ENCODE measurements around the gene KRTAP6-1. TPM values are rescaled to one million over a fixed set of nuclear protein-coding genes. Genes with fewer than 3 reads are reported as not detected.

Gene KRTAP6-1
- total and polyA plus RNA-seq, 3 experiments from 2014 or later, result not detected

GRCh38 chr21:30600787-30601186 lies 12.9 kb downstream of the KRTAP6-1 start, which contains the start of gene KRTAP22-1:
Gene KRTAP22-1 (plus strand): TSS chr21:30601087.
- no peaks in the 10 kb centered on the region for H3K4me1 Mint-ChIP-seq
- no peaks in the 10 kb centered on the region for H3K27me3 Mint-ChIP-seq
- H3K36me3 Mint-ChIP-seq, result no peaks in the 10 kb centered on the region
- no peak within 1 kb of the TSS for H3K4me3 Mint-ChIP-seq
- Histone ChIP-seq H3K36me3 (ENCODE audit: insufficient read depth, low read length) (no peaks in the 10 kb centered on the region), H3K27me3 (ENCODE audit: insufficient read depth, low read length, poor library complexity, severe bottlenecking) (no peaks in the 10 kb centered on the region), H3K9me3 (ENCODE audit: low read length) (no peaks in the 10 kb centered on the region), H3K4me3 (ENCODE audit: low read length) (no peak within 1 kb of the TSS), H3K4me1 (ENCODE audit: insufficient read depth, low read length) (no peaks in the 10 kb centered on the region), H3K27ac (ENCODE audit: low read depth, low read length) (no peak within 1 kb of the TSS)
- peaks cover 3 to 16% (median 7%) of the 10 kb centered on the region in 5 donors for H3K9me3 Mint-ChIP-seq
- CTCF ChIA-PET, result no interaction called here
- POLR2A ChIA-PET, result no interaction called here
- no peak within 1 kb of the TSS for H3K27ac Mint-ChIP-seq
- no peak for DNase-seq

DNA sequence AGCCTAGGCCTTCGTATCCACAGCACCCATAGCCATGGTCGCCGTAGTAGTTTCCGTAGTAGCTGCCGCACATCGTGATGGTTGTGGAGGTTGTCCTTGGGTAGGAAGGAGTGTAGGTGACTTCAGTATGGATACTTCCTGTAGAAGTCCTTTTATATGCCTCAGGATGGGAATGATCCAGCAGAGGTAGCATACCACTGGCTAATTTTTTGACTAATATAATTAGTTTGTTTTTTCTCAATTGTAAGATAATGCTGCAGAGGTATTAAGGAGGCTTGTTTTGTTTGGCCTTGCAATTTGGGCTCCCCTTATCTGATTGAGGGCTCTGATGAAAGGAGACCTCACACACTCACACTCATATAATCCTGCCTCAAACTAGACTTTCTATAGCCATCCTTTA lies 14.9 kb downstream of the KRTAP6-1 start, which contains the start of gene KRTAP6-2:
Gene KRTAP6-2, minus strand, starts transcription at position 101 of the 400 bp plus-strand sequence. Its CDS starts 28 bp downstream, at position 73.
- H3K4me3 Mint-ChIP-seq, result no peak within 1 kb of the TSS
- peaks cover 3 to 16% (median 7%) of the 10 kb centered on the region in 5 donors for H3K9me3 Mint-ChIP-seq
- Histone ChIP-seq H3K9me3 (ENCODE audit: low read length) (no peaks in the 10 kb centered on the region), H3K36me3 (ENCODE audit: insufficient read depth, low read length) (no peaks in the 10 kb centered on the region), H3K27ac (ENCODE audit: low read depth, low read length) (no peak within 1 kb of the TSS), H3K27me3 (ENCODE audit: insufficient read depth, low read length, poor library complexity, severe bottlenecking) (no peaks in the 10 kb centered on the region), H3K4me1 (ENCODE audit: insufficient read depth, low read length) (no peaks in the 10 kb centered on the region), H3K4me3 (ENCODE audit: low read length) (no peak within 1 kb of the TSS)
- no peaks in the 10 kb centered on the region for H3K36me3 Mint-ChIP-seq
- ChIA-PET CTCF (no interaction called here), POLR2A (no interaction called here)
- no peaks in the 10 kb centered on the region for H3K27me3 Mint-ChIP-seq
- H3K4me1 Mint-ChIP-seq, result no peaks in the 10 kb centered on the region
- no peak within 1 kb of the TSS for H3K27ac Mint-ChIP-seq
- no peak for DNase-seq

- H3K27ac ChIP-seq (ENCODE audit: low read depth, low read length), result no peak within 1 kb of the TSS
- H3K27me3 ChIP-seq (ENCODE audit: insufficient read depth, low read length, poor library complexity, severe bottlenecking), result no peaks in the 10 kb centered on the region
- no peaks in the 10 kb centered on the region for H3K36me3 ChIP-seq (ENCODE audit: insufficient read depth, low read length)
- no peak within 1 kb of the TSS for H3K4me3 ChIP-seq (ENCODE audit: low read length)
- H3K9me3 Mint-ChIP-seq, result peaks cover 0 to 3% (median 2%) of the 10 kb centered on the region in 5 donors
- H3K4me3 Mint-ChIP-seq, result no peak within 1 kb of the TSS
- CTCF ChIA-PET, result no interaction called here
- POLR2A ChIA-PET, result no interaction called here
- no peak for DNase-seq
- H3K27ac Mint-ChIP-seq, result no peak within 1 kb of the TSS
- H3K4me1 Mint-ChIP-seq, result no peaks in the 10 kb centered on the region
- no peaks in the 10 kb centered on the region for H3K9me3 ChIP-seq (ENCODE audit: low read length)
- H3K27me3 Mint-ChIP-seq, result no peaks in the 10 kb centered on the region
- H3K4me1 ChIP-seq (ENCODE audit: insufficient read depth, low read length), result no peaks in the 10 kb centered on the region
- no peaks in the 10 kb centered on the region for H3K36me3 Mint-ChIP-seq
Observed at GRCh38 chr21:30592140-30592539, 21.6 kb downstream of the KRTAP6-1 start, which contains the start of gene KRTAP6-3. Gene KRTAP6-3 (plus strand): TSS chr21:30592440. CDS start chr21:30592446, 6 bp downstream.

GRCh38 chr21:30590297-30590696 lies 23.4 kb downstream of the KRTAP6-1 start, which contains the start of gene KRTAP22-2:
Gene KRTAP22-2 (minus strand): TSS chr21:30590397.
- Mint-ChIP-seq H3K4me3 (no peak within 1 kb of the TSS), H3K36me3 (no peaks in the 10 kb centered on the region), H3K27me3 (no peaks in the 10 kb centered on the region), H3K9me3 (no peaks in the 10 kb centered on the region), H3K4me1 (no peaks in the 10 kb centered on the region), H3K27ac (no peak within 1 kb of the TSS)
- no peaks in the 10 kb centered on the region for H3K9me3 ChIP-seq (ENCODE audit: low read length)
- H3K27ac ChIP-seq (ENCODE audit: low read depth, low read length), result no peak within 1 kb of the TSS
- no peaks in the 10 kb centered on the region for H3K4me1 ChIP-seq (ENCODE audit: insufficient read depth, low read length)
- no peaks in the 10 kb centered on the region for H3K27me3 ChIP-seq (ENCODE audit: insufficient read depth, low read length, poor library complexity, severe bottlenecking)
- ChIA-PET POLR2A (no interaction called here), CTCF (no interaction called here)
- no peak for DNase-seq
- no peaks in the 10 kb centered on the region for H3K36me3 ChIP-seq (ENCODE audit: insufficient read depth, low read length)
- H3K4me3 ChIP-seq (ENCODE audit: low read length), result no peak within 1 kb of the TSS

DNA sequence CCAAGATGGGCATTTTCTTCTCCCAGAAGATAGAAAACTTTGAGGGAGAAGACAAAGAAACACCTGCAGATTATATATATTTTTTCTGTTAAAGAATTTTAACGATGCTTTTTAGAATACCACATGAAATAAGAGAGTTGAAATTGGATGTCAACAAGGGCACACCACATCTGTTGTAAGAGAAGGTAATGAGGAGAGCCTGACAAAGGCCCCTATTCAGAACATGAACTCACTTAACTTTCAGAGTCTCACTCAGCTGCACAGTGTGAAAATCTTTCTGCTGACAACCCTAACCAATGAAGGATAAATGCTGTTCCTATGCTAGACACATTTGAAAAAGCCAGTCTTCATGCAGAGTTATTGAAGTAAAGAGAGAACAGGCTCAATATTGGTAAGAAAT lies 30.9 kb downstream of the KRTAP6-1 start:
- Mint-ChIP-seq H3K4me1 (no peaks in the 10 kb centered on the region), H3K27ac (no peak overlapping the region), H3K27me3 (no peaks in the 10 kb centered on the region), H3K4me3 (no peak overlapping the region), H3K9me3 (peaks cover 0 to 2% (median 2%) of the 10 kb centered on the region in 5 donors), H3K36me3 (no peaks in the 10 kb centered on the region)
- no peak for DNase-seq
- Histone ChIP-seq H3K4me3 (ENCODE audit: low read length) (no peak overlapping the region), H3K36me3 (ENCODE audit: insufficient read depth, low read length) (no peaks in the 10 kb centered on the region), H3K27me3 (ENCODE audit: insufficient read depth, low read length, poor library complexity, severe bottlenecking) (no peaks in the 10 kb centered on the region), H3K9me3 (ENCODE audit: low read length) (no peaks in the 10 kb centered on the region), H3K27ac (ENCODE audit: low read depth, low read length) (no peak overlapping the region), H3K4me1 (ENCODE audit: insufficient read depth, low read length) (no peaks in the 10 kb centered on the region)
- ChIA-PET CTCF (no interaction called here), POLR2A (no interaction called here)

- no peak for DNase-seq
- no peaks in the 10 kb centered on the region for H3K27me3 Mint-ChIP-seq
- no peaks in the 10 kb centered on the region for H3K9me3 ChIP-seq (ENCODE audit: low read length)
- no peaks in the 10 kb centered on the region for H3K27me3 ChIP-seq (ENCODE audit: insufficient read depth, low read length, poor library complexity, severe bottlenecking)
- peaks cover 0 to 3% (median 2%) of the 10 kb centered on the region in 5 donors for H3K9me3 Mint-ChIP-seq
- CTCF ChIA-PET, result no interaction called here
- H3K36me3 Mint-ChIP-seq, result no peaks in the 10 kb centered on the region
- H3K4me1 Mint-ChIP-seq, result no peaks in the 10 kb centered on the region
- no peaks in the 10 kb centered on the region for H3K36me3 ChIP-seq (ENCODE audit: insufficient read depth, low read length)
- no peaks in the 10 kb centered on the region for H3K4me1 ChIP-seq (ENCODE audit: insufficient read depth, low read length)
- no peak overlapping the region for H3K4me3 ChIP-seq (ENCODE audit: low read length)
- no peak overlapping the region for H3K27ac ChIP-seq (ENCODE audit: low read depth, low read length)
- POLR2A ChIA-PET, result no interaction called here
- no peak overlapping the region for H3K27ac Mint-ChIP-seq
- H3K4me3 Mint-ChIP-seq, result no peak overlapping the region
Observed at GRCh38 chr21:30580132-30580531, 33.6 kb downstream of the KRTAP6-1 start.

- no peaks in the 10 kb centered on the region for H3K9me3 ChIP-seq (ENCODE audit: low read length)
- ChIA-PET CTCF (no interaction called here), POLR2A (no interaction called here)
- Mint-ChIP-seq H3K27ac (no peak overlapping the region), H3K27me3 (no peaks in the 10 kb centered on the region), H3K36me3 (no peaks in the 10 kb centered on the region), H3K4me1 (no peaks in the 10 kb centered on the region), H3K4me3 (no peak overlapping the region), H3K9me3 (peaks cover 0 to 3% (median 0%) of the 10 kb centered on the region in 5 donors)
- H3K4me1 ChIP-seq (ENCODE audit: insufficient read depth, low read length), result no peaks in the 10 kb centered on the region
- H3K4me3 ChIP-seq (ENCODE audit: low read length), result no peak overlapping the region
- no peaks in the 10 kb centered on the region for H3K27me3 ChIP-seq (ENCODE audit: insufficient read depth, low read length, poor library complexity, severe bottlenecking)
- no peak overlapping the region for H3K27ac ChIP-seq (ENCODE audit: low read depth, low read length)
- no peak for DNase-seq
- H3K36me3 ChIP-seq (ENCODE audit: insufficient read depth, low read length), result no peaks in the 10 kb centered on the region
Observed at GRCh38 chr21:30579346-30579745, 34.4 kb downstream of the KRTAP6-1 start.

GRCh38 chr21:30577766-30578165 lies 36.0 kb downstream of the KRTAP6-1 start:
- Mint-ChIP-seq H3K4me3 (no peak overlapping the region), H3K9me3 (peaks cover 0 to 3% (median 2%) of the 10 kb centered on the region in 5 donors), H3K36me3 (no peaks in the 10 kb centered on the region), H3K27ac (no peak overlapping the region), H3K27me3 (no peaks in the 10 kb centered on the region), H3K4me1 (no peaks in the 10 kb centered on the region)
- H3K27ac ChIP-seq (ENCODE audit: low read depth, low read length), result no peak overlapping the region
- H3K9me3 ChIP-seq (ENCODE audit: low read length), result no peaks in the 10 kb centered on the region
- no peaks in the 10 kb centered on the region for H3K4me1 ChIP-seq (ENCODE audit: insufficient read depth, low read length)
- no peaks in the 10 kb centered on the region for H3K27me3 ChIP-seq (ENCODE audit: insufficient read depth, low read length, poor library complexity, severe bottlenecking)
- DNase-seq, result no peak
- POLR2A ChIA-PET, result no interaction called here
- CTCF ChIA-PET, result no interaction called here
- no peak overlapping the region for H3K4me3 ChIP-seq (ENCODE audit: low read length)
- no peaks in the 10 kb centered on the region for H3K36me3 ChIP-seq (ENCODE audit: insufficient read depth, low read length)

GRCh38 chr21:30567617-30568016 lies 46.1 kb downstream of the KRTAP6-1 start:
- H3K4me1 ChIP-seq (ENCODE audit: insufficient read depth, low read length), result no peaks in the 10 kb centered on the region
- no peak overlapping the region for H3K4me3 ChIP-seq (ENCODE audit: low read length)
- Mint-ChIP-seq H3K4me3 (no peak overlapping the region), H3K27me3 (no peaks in the 10 kb centered on the region), H3K36me3 (no peaks in the 10 kb centered on the region), H3K9me3 (peaks cover 0 to 2% (median 0%) of the 10 kb centered on the region in 5 donors), H3K27ac (no peak overlapping the region), H3K4me1 (no peaks in the 10 kb centered on the region)
- CTCF ChIA-PET, result no interaction called here
- no peaks in the 10 kb centered on the region for H3K9me3 ChIP-seq (ENCODE audit: low read length)
- no peaks in the 10 kb centered on the region for H3K36me3 ChIP-seq (ENCODE audit: insufficient read depth, low read length)
- H3K27ac ChIP-seq (ENCODE audit: low read depth, low read length), result no peak overlapping the region
- POLR2A ChIA-PET, result no interaction called here
- no peak for DNase-seq
- no peaks in the 10 kb centered on the region for H3K27me3 ChIP-seq (ENCODE audit: insufficient read depth, low read length, poor library complexity, severe bottlenecking)

All from CD8-positive, alpha-beta memory T cell (primary cell).